H1 (cell line): ENCODE data around the gene PDZD4. TPM values are rescaled to one million over a fixed set of nuclear protein-coding genes. Genes with fewer than 3 reads are reported as not detected.

Source experiments
- CTCF ChIA-PET: fragments of 300-600 bp; sonication (Branson Sonifier 250); formaldehyde crosslinking; loops from one replicate; lab custom pipeline; 2021; ENCODE audit not compliant: partially characterized antibody; lab: Charles Lee
- POLR2A ChIA-PET: fragments of 300-600 bp; sonication (Branson Sonifier 250); formaldehyde crosslinking; loops from one replicate; lab custom pipeline; 2021; ENCODE audit warnings: inconsistent platforms; ENCODE audit not compliant: partially characterized antibody; lab: Charles Lee
- DNase-seq, 2 experiments: peaks; one replicate each; pipeline versions ENCODE4 v3.0.0 to v3.0.0-alpha.2; 2010 to 2022; ENCODE audit warnings: low spot score in 2 of 2, low read depth in 1 of 2, mixed read lengths in 1 of 2
- FAIRE-seq: peaks from 2 replicates; lab custom pipeline; 2011; peaks lifted over from hg19 to GRCh38; lab: Jason Lieb, UNC
- H2AFZ ChIP-seq: 2 replicates; pipeline ENCODE4 v1.8.1; 2012; ENCODE audit warnings: low read length, inconsistent platforms
- H2AK5ac ChIP-seq: 2 replicates; pipeline ENCODE4 v1.6.1; 2013; ENCODE audit warnings: low read depth, low read length
- H2BK120ac ChIP-seq: replicated peaks from 2 replicates; pipeline ENCODE3; 2013; ENCODE audit warnings: low read depth, low read length, inconsistent platforms
- H2BK12ac ChIP-seq: 2 replicates; pipeline ENCODE4 v1.6.1; 2013; ENCODE audit warnings: low read depth, low read length
- H2BK15ac ChIP-seq: 2 replicates; pipeline ENCODE4 v1.6.1; 2013; ENCODE audit warnings: low read length
- H2BK20ac ChIP-seq: 2 replicates; pipeline ENCODE4 v1.6.1; 2013; ENCODE audit warnings: low read length
- H2BK5ac ChIP-seq: 2 replicates; pipeline ENCODE4 v1.6.1; 2013; ENCODE audit warnings: low read depth, low read length
- H3K14ac ChIP-seq: 2 replicates; pipeline ENCODE4 v1.6.1; 2013; ENCODE audit warnings: inconsistent platforms; ENCODE audit not compliant: insufficient read length
- H3K18ac ChIP-seq: 2 replicates; pipeline ENCODE4 v1.6.1; 2013; ENCODE audit warnings: low read length; ENCODE audit errors: extremely low read depth
- H3K23ac ChIP-seq: 2 replicates; pipeline ENCODE4 v1.6.1; 2013; ENCODE audit warnings: inconsistent platforms; ENCODE audit not compliant: insufficient read length
- H3K23me2 ChIP-seq: 2 replicates; pipeline ENCODE4 v1.6.1; 2013; ENCODE audit warnings: low read depth, low read length
- H3K27ac ChIP-seq: 2 replicates; pipeline ENCODE4 v1.6.1; 2011; ENCODE audit warnings: low read depth, low read length, inconsistent platforms
- H3K27me3 ChIP-seq, 4 experiments: replicated peaks in 1 of 4; 1 replicate in 1 of 4; 2 replicates in 3 of 4; pipeline versions ENCODE4 v1.6.1 to v1.8.1; 2011 to 2013; ENCODE audit warnings: low read length in 3 of 4, mild to moderate bottlenecking in 3 of 4, inconsistent platforms in 2 of 4, mixed read lengths in 2 of 4, moderate library complexity in 1 of 4; ENCODE audit not compliant: control insufficient read depth in 3 of 4, insufficient read depth in 3 of 4; ENCODE audit errors: extremely low read depth in 1 of 4
- H3K36me3 ChIP-seq, 4 experiments: 2 replicates each; pipeline versions ENCODE4 v1.6.1 to v1.8.1; 2011 to 2013; ENCODE audit warnings: mild to moderate bottlenecking in 4 of 4, low read length in 3 of 4, moderate library complexity in 2 of 4, control low read depth in 1 of 4, inconsistent platforms in 1 of 4; ENCODE audit not compliant: insufficient read depth in 4 of 4, control insufficient read depth in 2 of 4
- H3K4ac ChIP-seq: replicated peaks from 2 replicates; pipeline ENCODE3; 2013; ENCODE audit warnings: low read length, low read depth, mixed read lengths, inconsistent platforms; ENCODE audit not compliant: insufficient read length
- H3K4me1 ChIP-seq, 4 experiments: replicated peaks in 1 of 4; 1 replicate in 1 of 4; 2 replicates in 3 of 4; pipeline versions ENCODE4 v1.6.1 to v1.8.1; 2011 to 2013; ENCODE audit warnings: low read length in 3 of 4, inconsistent platforms in 2 of 4, mixed read lengths in 1 of 4; ENCODE audit not compliant: insufficient read depth in 4 of 4, control insufficient read depth in 3 of 4
- H3K4me2 ChIP-seq, 2 experiments: 2 replicates each; pipeline versions ENCODE4 v1.6.1 to v1.8.1; 2011 to 2013; ENCODE audit warnings: low read depth in 2 of 2, low read length in 2 of 2, control low read depth in 1 of 2, inconsistent platforms in 1 of 2, mild to moderate bottlenecking in 1 of 2; ENCODE audit not compliant: insufficient read depth in 1 of 2
- H3K4me3 ChIP-seq, 4 experiments: fragments of 200-600, 300-600 bp in 1 of 4; sonication (generic), shearing (Covaris generic), sonication (Bioruptor Twin) in 1 of 4; 2 replicates each; pipeline versions ENCODE4 v1.5.1 to v1.8.1; 2011 to 2016; ENCODE audit warnings: low read length in 4 of 4, low read depth in 3 of 4, control low read depth in 2 of 4, inconsistent platforms in 2 of 4, mild to moderate bottlenecking in 2 of 4, mixed read lengths in 1 of 4, moderate library complexity in 1 of 4; ENCODE audit not compliant: insufficient read depth in 2 of 4; ENCODE audit errors: extremely low read depth in 1 of 4
- H3K56ac ChIP-seq: replicated peaks from 2 replicates; pipeline ENCODE3; 2013; ENCODE audit warnings: low read depth, mild to moderate bottlenecking, mixed read lengths, low read length, inconsistent platforms; ENCODE audit not compliant: insufficient read length
- H3K79me1 ChIP-seq: 2 replicates; pipeline ENCODE4 v1.6.1; 2013; ENCODE audit warnings: low read depth, low read length, control low read depth
- H3K79me2 ChIP-seq, 2 experiments: 2 replicates each; pipeline versions ENCODE4 v1.6.1 to v1.8.1; 2012 to 2013; ENCODE audit warnings: low read length in 2 of 2, mild to moderate bottlenecking in 2 of 2, inconsistent platforms in 1 of 2; ENCODE audit not compliant: insufficient read depth in 2 of 2, control insufficient read depth in 1 of 2
- H3K9ac ChIP-seq, 4 experiments: replicated peaks in 1 of 4; 1 replicate in 1 of 4; 2 replicates in 3 of 4; pipeline versions ENCODE4 v1.6.1 to v1.8.1; 2011 to 2013; ENCODE audit warnings: low read depth in 3 of 4, low read length in 3 of 4, control low read depth in 2 of 4, mild to moderate bottlenecking in 2 of 4, moderate library complexity in 2 of 4, inconsistent platforms in 1 of 4; ENCODE audit errors: extremely low read depth in 1 of 4
- H3K9me3 ChIP-seq, 2 experiments: 2 replicates each; pipeline versions ENCODE4 v1.6.1 to v1.8.1; 2012 to 2013; ENCODE audit warnings: mild to moderate bottlenecking in 2 of 2, moderate library complexity in 2 of 2, control low read depth in 1 of 2, inconsistent platforms in 1 of 2, low read depth in 1 of 2, low read length in 1 of 2, mixed read lengths in 1 of 2; ENCODE audit not compliant: insufficient read depth in 2 of 2
- H4K20me1 ChIP-seq, 2 experiments: replicated peaks in 1 of 2; 2 replicates each; pipeline versions ENCODE3 to v1.8.1; 2011 to 2013; ENCODE audit warnings: inconsistent platforms in 2 of 2, low read length in 2 of 2, mild to moderate bottlenecking in 1 of 2; ENCODE audit not compliant: insufficient read depth in 2 of 2, control insufficient read depth in 1 of 2
- H4K5ac ChIP-seq: 2 replicates; pipeline ENCODE4 v1.6.1; 2013; ENCODE audit warnings: low read length, low read depth, mixed read lengths, inconsistent platforms; ENCODE audit not compliant: insufficient read length
- H4K8ac ChIP-seq: 2 replicates; pipeline ENCODE4 v1.8.0; 2013; ENCODE audit warnings: mild to moderate bottlenecking, moderate library complexity, low read length, inconsistent platforms; ENCODE audit not compliant: insufficient read depth; ENCODE audit errors: extremely low read depth
- H4K91ac ChIP-seq: replicated peaks from 2 replicates; pipeline ENCODE3; 2013; ENCODE audit warnings: low read length, mixed read lengths, inconsistent platforms; ENCODE audit not compliant: insufficient read length
- CEBPB ChIP-seq: IDR thresholded peaks from 2 replicates; pipeline ENCODE4 v1.6.1; 2012; ENCODE audit warnings: low read depth, low read length
- PHF8 ChIP-seq: fragments of 200-600 bp; sonication (generic); conservative IDR thresholded peaks from 2 replicates; pipeline ENCODE4 v1.7.1; 2012; ENCODE audit warnings: low read depth, mild to moderate bottlenecking, inconsistent platforms, low read length, moderate library complexity
- RFX5 ChIP-seq: IDR thresholded peaks from 2 replicates; pipeline ENCODE4 v1.6.1; 2011; ENCODE audit warnings: low read depth, low read length, improper control_type of control experiment, borderline replicate concordance
- SUZ12 ChIP-seq: fragments of 200-600 bp; sonication (generic); IDR thresholded peaks from 2 replicates; pipeline ENCODE4 v1.6.1; 2012; ENCODE audit warnings: mild to moderate bottlenecking, inconsistent platforms, low read length, moderate library complexity, mixed read lengths
- TAF7 ChIP-seq: optimal IDR thresholded peaks from 2 replicates; pipeline ENCODE3; 2011; ENCODE audit warnings: low read depth, mild to moderate bottlenecking, inconsistent platforms, low read length, moderate library complexity, borderline replicate concordance
- WGBS, 2 experiments: shearing (Covaris generic) in 1 of 2; methylation state at CpG; one replicate each; pipeline versions ENCODE4 v1.1.6 to v1.1.7; 2013 to 2015; ENCODE audit warnings: low lambda C conversion rate in 2 of 2, mixed read lengths in 2 of 2, inconsistent platforms in 1 of 2, low coverage in 1 of 2, missing lambda C conversion rate in 1 of 2; ENCODE audit not compliant: insufficient replicate concordance in 2 of 2, insufficient coverage in 1 of 2, insufficient read length in 1 of 2; ENCODE audit errors: extremely low coverage in 1 of 2, missing lambda C conversion rate in 1 of 2; 5-methylcytosine and 5-hydroxymethylcytosine counted together
- polyA plus RNA-seq, 7 experiments: library from polyadenylated mRNA; depleted of rRNA in 3 of 7; stranded (reverse) in 5 of 7; unstranded in 2 of 7; fragments of >200 nt in 5 of 7; fragments of 200-250 nt in 2 of 7; gene quantifications; 1 replicate in 5 of 7; 2 replicates in 1 of 7; 4 replicates in 1 of 7; pipeline versions ENCODE4 v1.2.1 to v1.2.3, GENCODE V29; 2011 to 2013; ENCODE audit warnings: missing spikeins in 2 of 7, mixed read lengths in 2 of 7
- total RNA-seq: library from RNA; stranded (reverse); fragmentation: NEBNext Ultra II Directional; extraction: Animal tissue kit (Norgen Biotek cat#: 25700); gene quantifications from 2 replicates; pipeline ENCODE4 v1.2.1, GENCODE V29; 2021
- TF ChIP-seq, protein P1 (sequence below): IDR thresholded peaks from 2 replicates; pipeline ENCODE4 v1.6.1; 2011; ENCODE audit warnings: low read length, improper control_type of control experiment

Gene PDZD4
- total and polyA plus RNA-seq, 2 of the 8 experiments (the other 6 are each of a cell fraction or from before 2014, with no cell fraction given) = 45.8 to 169 TPM

DNA sequence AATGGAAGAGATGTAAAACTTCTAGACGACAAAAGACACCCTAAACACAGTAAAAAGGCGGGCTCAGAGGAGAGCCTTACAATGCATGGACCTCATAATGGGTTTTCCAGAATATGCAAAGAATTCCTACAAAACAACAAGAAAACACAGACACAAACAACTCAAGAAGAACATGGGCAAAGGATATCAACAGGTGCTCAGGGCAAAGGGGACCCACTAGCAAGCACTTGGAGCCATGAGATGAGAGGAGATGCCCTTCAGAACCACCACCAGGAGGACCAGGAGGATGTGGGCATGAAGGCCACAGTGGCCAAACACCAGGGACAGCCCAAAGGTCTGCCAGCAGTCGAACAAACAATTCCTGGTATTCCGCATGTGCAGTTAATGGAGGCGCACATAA lies 17.2 kb downstream of the PDZD4 start:
- POLR2A ChIA-PET = interaction anchor here (1.0 kb wide), 1 partner anchor 46 kb away, joined by 3 read pairs; no protein-coding TSS in a partner anchor
- Histone ChIP-seq H3K18ac (no peak overlapping the region), H4K20me1 (peaks cover 0 to 31% of the 10 kb centered on the region in 2 experiments), H3K14ac (no peak overlapping the region), H3K4ac (no peak overlapping the region), H4K5ac (no peak overlapping the region), H2BK12ac (no peak overlapping the region), H3K79me2 (peaks cover 15 to 87% of the 10 kb centered on the region in 2 experiments), H3K27ac (no peak overlapping the region), H3K23ac (no peak overlapping the region), H3K9me3 (no peaks in the 10 kb centered on the region), H4K91ac (no peak overlapping the region), H3K9ac (no peak overlapping the region), H3K27me3 (no peaks in the 10 kb centered on the region), H2BK20ac (no peak overlapping the region), H3K56ac (no peak overlapping the region), H2BK120ac (no peak overlapping the region), H2AFZ (no peak overlapping the region), H3K23me2 (no peaks in the 10 kb centered on the region), H3K79me1 (peaks cover 2% of the 10 kb centered on the region; the same call in 1 of the 2 replicates), H3K4me2 (no peak overlapping the region), H4K8ac (no peak overlapping the region), H3K4me3 (no peak overlapping the region), H2BK5ac (no peak overlapping the region), H2AK5ac (no peak overlapping the region), H2BK15ac (no peak overlapping the region), H3K4me1 (peaks cover 0 to 17% (median 7%) of the 10 kb centered on the region in 4 experiments; a peak in 4 of 7 replicates), H3K36me3 (peaks cover 0 to under 1% (median 0%) of the 10 kb centered on the region in 4 experiments; a peak in 1 of 8 replicates)
- DNase-seq = no peak
- CTCF ChIA-PET = no interaction called here
- FAIRE-seq = no peak
- TF ChIP-seq, protein P1, sequence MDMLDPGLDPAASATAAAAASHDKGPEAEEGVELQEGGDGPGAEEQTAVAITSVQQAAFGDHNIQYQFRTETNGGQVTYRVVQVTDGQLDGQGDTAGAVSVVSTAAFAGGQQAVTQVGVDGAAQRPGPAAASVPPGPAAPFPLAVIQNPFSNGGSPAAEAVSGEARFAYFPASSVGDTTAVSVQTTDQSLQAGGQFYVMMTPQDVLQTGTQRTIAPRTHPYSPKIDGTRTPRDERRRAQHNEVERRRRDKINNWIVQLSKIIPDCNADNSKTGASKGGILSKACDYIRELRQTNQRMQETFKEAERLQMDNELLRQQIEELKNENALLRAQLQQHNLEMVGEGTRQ = no peak
- TF ChIP-seq CEBPB (no peak), RFX5 (no peak), SUZ12 (no peak), PHF8 (no peak), TAF7 (no peak)
- WGBS, 2 experiments = 94% methylated on average over 2 of the region's 5 CpGs; no CpG with 5 or more reads in 1 of the 2 experiments
